IPS-18a (cell line): Measurements from ENCODE around the gene PTPN14.

ENCODE experiments used
- H3K27ac ChIP-seq: one replicate; pipeline ENCODE4 v1.5.1; 2013; ENCODE audit warnings: low read length
- H3K27me3 ChIP-seq: one replicate; pipeline ENCODE4 v1.6.1; 2013; ENCODE audit warnings: mild to moderate bottlenecking, low read length; ENCODE audit not compliant: control insufficient read depth, insufficient read depth
- H3K36me3 ChIP-seq: one replicate; pipeline ENCODE4 v1.6.1; 2013; ENCODE audit warnings: low read depth, low read length; ENCODE audit not compliant: control insufficient read depth
- H3K4me1 ChIP-seq: one replicate; pipeline ENCODE4 v1.6.1; 2013; ENCODE audit warnings: low read depth, low read length; ENCODE audit not compliant: control insufficient read depth
- H3K4me3 ChIP-seq: one replicate; pipeline ENCODE4 v1.5.1; 2013; ENCODE audit warnings: low read length
- H3K9ac ChIP-seq: one replicate; pipeline ENCODE4 v1.6.1; 2013; ENCODE audit warnings: mild to moderate bottlenecking, low read length, moderate library complexity
- H3K9me3 ChIP-seq: one replicate; pipeline ENCODE4 v1.6.1; 2013; ENCODE audit warnings: low read depth, low read length; ENCODE audit not compliant: control insufficient read depth

The PTPN14 gene

DNA sequence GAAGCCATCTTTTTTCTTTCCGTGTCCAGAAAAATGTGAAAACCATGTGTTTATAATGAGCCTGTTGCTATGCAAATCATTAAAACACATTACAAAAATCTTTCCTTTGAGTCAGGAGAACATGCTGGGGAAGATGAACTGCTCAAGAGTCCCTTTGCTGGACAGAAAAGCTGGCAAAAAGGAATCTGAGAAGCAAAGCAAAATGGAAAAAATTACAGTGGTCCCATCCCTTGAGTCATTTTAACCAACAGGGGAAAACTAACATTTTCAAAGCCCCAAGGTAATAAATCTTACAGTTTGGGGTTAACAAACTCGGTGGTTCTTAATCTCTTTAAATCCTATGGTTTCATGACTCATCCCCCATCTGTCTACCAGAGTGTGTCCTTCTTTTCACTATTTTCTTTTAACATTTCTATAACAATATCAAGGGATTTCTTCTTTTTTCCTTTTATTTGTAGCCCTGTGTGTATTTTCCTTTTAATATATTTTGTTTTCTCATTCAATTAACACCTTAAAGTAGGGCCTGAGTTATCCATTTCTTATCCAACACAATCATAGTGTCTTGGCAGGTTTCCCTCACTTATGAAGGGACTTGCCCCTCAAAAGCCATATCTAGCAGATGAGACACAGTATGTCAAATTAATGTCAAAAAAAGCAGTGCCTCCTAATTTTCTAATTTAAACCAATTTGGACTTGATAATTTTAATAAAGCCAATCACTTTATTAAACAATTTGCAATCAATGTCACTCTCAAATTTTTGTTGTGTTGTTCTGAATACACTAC lies 105.4 kb downstream of the PTPN14 start:
- Histone ChIP-seq H3K9ac (no peak overlapping the region), H3K4me1 (peaks cover 47% of the 10 kb centered on the region)

DNA sequence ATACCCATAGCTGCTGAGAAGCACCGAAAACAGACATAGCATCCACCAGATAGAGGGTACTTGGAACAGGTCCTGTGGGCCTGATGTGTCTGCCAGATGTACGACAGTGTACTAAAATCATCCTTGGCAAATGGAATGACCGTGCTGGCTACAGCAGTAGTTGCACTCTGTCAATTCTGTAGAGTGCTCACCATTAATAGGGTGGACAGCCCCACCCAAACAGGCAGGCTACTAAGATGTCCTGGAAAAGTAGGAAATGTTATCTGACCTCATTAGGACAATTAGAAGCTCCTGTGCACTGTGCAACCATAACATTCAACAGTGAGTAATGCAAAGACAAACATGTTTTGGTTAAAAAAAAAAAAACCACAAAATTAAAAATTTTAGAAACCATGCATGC lies 106.2 kb downstream of the PTPN14 start:
- no peaks in the 10 kb centered on the region for H3K36me3 ChIP-seq
- H3K9me3 ChIP-seq, result no peaks in the 10 kb centered on the region
- H3K27me3 ChIP-seq, result no peaks in the 10 kb centered on the region
- peaks cover 55% of the 10 kb centered on the region for H3K4me1 ChIP-seq
- no peak overlapping the region for H3K9ac ChIP-seq
- no peak overlapping the region for H3K27ac ChIP-seq
- no peak overlapping the region for H3K4me3 ChIP-seq

More for the DNA sequence above, 105.4 kb downstream of the PTPN14 start:
- H3K9me3 ChIP-seq, result no peaks in the 10 kb centered on the region
- no peak overlapping the region for H3K4me3 ChIP-seq
- no peaks in the 10 kb centered on the region for H3K27me3 ChIP-seq
- H3K36me3 ChIP-seq, result no peaks in the 10 kb centered on the region
- H3K27ac ChIP-seq, result peak overlapping the region; percentile 34

DNA sequence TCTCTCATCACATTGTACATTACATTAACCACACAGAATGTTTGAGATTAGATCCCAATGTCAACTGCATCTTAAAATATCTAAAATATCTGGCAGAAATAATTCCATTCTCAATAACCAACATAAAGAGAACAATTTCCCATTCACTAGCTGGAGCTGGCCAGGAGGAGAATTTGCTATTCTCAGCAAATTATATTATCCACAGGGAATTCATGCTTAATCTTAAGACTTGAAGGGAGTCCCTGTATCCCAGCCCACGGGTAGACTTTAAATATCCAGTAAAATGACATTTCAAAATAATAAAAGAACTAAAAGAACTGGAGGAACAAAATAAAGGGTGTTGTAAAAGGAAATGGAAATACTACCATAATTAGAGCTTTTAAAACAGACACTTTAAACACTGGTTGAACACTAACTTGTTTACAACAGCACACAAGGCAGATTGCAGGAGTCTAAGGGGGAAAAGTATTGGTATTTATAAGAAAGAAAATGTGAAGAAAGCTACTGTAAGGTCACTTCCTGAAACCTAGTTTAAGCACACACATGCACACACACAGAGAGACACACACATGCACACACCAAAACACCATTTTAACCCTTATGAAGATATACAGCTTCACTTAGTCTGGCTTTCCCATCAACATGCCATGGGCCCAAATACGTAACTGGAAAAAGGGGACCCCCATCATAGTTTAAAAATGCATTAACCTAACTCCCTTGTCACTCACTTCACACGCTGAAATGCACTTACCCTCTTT lies 107.0 kb downstream of the PTPN14 start:
- no peaks in the 10 kb centered on the region for H3K27me3 ChIP-seq
- H3K9ac ChIP-seq, result no peak overlapping the region
- H3K4me1 ChIP-seq, result peaks cover 64% of the 10 kb centered on the region
- H3K36me3 ChIP-seq, result no peaks in the 10 kb centered on the region
- H3K27ac ChIP-seq, result no peak overlapping the region
- no peak overlapping the region for H3K4me3 ChIP-seq
- H3K9me3 ChIP-seq, result no peaks in the 10 kb centered on the region

DNA sequence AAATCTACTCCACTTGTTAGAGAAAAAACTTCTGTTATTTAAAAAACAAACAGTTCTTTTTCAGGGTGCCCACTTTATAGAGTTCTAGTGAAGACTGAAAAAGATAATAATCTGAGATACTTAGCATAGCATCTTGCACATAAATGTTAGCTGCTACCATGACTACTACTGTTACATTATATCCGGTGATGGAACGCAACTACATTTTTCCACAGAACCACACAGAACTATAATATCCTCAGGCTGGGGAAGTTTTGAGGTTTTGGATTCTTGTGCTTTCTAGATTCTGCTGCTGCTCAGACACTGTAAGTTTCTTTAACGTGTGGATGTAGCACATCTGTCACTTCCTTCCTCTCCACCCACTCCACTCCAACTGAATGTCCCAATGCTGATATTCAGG lies 110.3 kb downstream of the PTPN14 start:
- H3K27me3 ChIP-seq, result no peaks in the 10 kb centered on the region
- no peak overlapping the region for H3K9ac ChIP-seq
- no peaks in the 10 kb centered on the region for H3K36me3 ChIP-seq
- no peak overlapping the region for H3K4me3 ChIP-seq
- no peaks in the 10 kb centered on the region for H3K9me3 ChIP-seq
- H3K27ac ChIP-seq, result peak overlapping the region; percentile 35
- peaks cover 56% of the 10 kb centered on the region for H3K4me1 ChIP-seq

DNA sequence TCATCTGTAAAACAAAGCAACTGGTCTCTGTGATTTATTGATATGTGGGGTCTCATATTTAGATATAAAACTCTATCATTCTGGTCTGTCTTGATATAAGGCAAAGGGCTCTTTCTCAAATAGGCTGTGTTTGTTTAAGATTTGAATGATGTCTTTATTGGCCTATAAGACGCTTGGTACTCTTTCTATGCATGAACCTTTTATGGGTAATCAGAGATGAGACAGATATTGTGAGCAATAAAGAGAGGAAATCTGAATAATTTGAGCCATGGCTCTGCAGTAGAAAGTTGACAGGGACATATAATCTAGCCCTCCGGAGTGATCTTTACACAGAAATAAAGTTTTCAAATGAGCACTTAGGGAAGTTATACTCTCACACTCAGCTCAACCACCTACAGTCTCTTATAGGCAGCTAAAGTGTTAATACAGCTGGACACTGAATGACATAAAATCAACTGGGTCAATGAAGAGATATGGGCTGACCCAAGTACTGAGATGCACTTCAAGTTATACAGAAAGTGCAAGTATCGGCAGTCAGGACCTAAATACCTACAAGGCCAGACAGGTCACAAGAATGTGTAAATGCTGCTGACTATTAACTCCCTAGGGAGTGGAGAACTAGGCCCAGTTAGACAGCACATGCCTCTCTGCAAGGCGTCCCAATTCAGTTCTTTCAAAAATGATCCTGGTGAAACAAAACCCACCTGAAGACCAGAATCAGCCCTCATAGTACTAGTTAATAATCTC lies 111.0 kb downstream of the PTPN14 start:
- Histone ChIP-seq H3K9me3 (no peaks in the 10 kb centered on the region), H3K27me3 (no peaks in the 10 kb centered on the region), H3K4me1 (peaks cover 50% of the 10 kb centered on the region), H3K36me3 (no peaks in the 10 kb centered on the region), H3K27ac (peak overlapping the region; percentile 35), H3K9ac (no peak overlapping the region), H3K4me3 (peak overlapping the region; percentile 25)

DNA sequence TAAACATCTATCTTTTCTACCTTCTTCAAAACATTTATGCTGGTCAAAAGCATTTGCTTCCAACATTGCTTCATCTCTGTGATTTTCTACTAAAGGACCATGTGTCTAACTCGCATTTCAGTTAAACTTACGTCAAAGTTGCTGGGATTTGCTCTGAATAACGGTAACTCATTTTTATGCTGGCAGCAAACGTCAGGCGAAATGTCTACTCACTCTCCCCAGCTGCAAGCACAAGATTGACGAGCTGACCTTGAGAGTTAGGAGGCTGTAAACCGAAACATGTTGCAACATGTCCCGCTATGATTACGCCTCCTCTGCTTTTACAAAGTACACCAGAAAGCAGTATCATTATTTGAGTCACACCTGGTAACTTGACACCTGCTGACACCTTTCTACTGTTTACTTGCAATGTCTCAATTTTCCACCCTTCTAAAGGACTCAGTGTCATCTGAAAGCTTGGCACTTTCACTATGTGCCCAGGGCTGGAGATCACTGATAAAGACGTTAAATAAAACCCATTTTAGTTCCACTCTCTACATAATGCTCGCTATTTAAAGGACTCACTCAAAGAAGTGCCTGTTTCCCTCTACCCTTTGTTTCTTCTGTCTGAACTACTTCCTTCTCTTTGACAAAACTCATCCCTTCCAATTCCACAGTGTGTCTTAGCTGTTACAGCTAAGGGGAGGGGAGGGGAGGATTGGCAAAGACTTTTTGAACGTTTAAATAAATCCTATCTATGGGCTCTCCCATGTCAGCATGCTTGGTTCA lies 111.9 kb downstream of the PTPN14 start:
- Histone ChIP-seq H3K27ac (peak overlapping the region; percentile 3), H3K4me1 (peaks cover 47% of the 10 kb centered on the region), H3K9ac (no peak overlapping the region), H3K27me3 (no peaks in the 10 kb centered on the region), H3K9me3 (no peaks in the 10 kb centered on the region), H3K4me3 (no peak overlapping the region), H3K36me3 (no peaks in the 10 kb centered on the region)

DNA sequence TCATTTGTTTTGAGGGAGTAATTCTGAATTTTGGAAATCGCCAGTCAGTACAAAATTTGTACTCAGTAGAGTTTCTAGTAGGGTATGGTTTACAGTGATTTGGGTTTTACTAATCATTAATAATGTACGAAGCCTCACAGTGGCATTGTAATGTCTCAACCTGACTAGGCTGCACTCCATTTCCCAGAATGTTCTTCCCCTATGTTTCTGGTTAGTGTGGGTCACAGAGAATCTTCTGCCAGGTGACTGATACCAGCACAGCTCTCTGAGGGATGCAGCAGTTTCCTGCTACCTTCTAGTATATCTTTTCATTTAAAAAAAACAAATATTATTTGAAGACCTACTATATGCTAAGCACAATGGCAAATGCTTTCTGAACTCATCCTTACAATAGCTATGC lies 112.9 kb downstream of the PTPN14 start:
- Histone ChIP-seq H3K27me3 (no peaks in the 10 kb centered on the region), H3K27ac (no peak overlapping the region), H3K4me1 (peaks cover 44% of the 10 kb centered on the region), H3K9ac (no peak overlapping the region), H3K9me3 (no peaks in the 10 kb centered on the region), H3K4me3 (no peak overlapping the region), H3K36me3 (no peaks in the 10 kb centered on the region)

DNA sequence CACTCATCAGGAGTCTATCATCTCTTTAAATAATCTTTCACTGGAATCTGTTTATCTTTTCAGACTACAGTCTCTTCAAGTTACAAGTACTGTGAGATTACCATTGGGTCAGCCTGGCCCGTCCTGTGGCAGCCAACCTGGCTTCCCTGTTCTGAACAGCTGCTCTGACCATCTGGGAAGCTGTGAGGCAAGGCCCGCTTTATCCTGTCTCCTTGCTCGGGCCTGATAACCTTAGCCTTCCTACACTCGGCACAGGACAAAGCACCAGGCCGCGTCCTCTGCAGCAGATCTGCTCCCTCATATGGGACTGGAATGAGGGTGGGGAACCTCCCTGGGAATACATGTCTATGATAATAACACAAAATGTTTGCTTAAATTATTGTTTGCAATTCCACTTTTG lies 113.3 kb downstream of the PTPN14 start:
- Histone ChIP-seq H3K9me3 (no peaks in the 10 kb centered on the region), H3K4me1 (peaks cover 42% of the 10 kb centered on the region), H3K36me3 (no peaks in the 10 kb centered on the region), H3K27me3 (no peaks in the 10 kb centered on the region), H3K9ac (no peak overlapping the region), H3K27ac (no peak overlapping the region), H3K4me3 (no peak overlapping the region)

DNA sequence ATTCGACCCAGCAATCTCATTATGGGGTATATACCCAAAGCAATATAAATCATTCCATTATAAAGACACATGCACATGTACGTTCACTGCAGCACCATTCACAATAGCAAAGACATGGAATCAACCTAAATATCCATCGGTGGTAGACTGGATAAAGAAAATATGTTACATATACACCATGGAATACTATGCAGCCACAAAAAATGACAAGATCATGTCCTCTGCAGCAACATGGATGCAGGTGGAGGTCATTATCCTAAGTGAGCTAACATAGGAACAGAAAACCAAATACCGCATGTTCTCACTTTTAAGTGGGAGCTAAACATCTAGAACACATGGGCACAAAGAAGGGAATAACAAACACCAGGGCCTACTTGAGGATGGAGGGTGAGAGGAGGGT lies 115.5 kb downstream of the PTPN14 start:
- Histone ChIP-seq H3K9me3 (no peaks in the 10 kb centered on the region), H3K4me1 (peaks cover 26% of the 10 kb centered on the region), H3K9ac (no peak overlapping the region), H3K4me3 (no peak overlapping the region), H3K36me3 (no peaks in the 10 kb centered on the region), H3K27ac (no peak overlapping the region), H3K27me3 (no peaks in the 10 kb centered on the region)

DNA sequence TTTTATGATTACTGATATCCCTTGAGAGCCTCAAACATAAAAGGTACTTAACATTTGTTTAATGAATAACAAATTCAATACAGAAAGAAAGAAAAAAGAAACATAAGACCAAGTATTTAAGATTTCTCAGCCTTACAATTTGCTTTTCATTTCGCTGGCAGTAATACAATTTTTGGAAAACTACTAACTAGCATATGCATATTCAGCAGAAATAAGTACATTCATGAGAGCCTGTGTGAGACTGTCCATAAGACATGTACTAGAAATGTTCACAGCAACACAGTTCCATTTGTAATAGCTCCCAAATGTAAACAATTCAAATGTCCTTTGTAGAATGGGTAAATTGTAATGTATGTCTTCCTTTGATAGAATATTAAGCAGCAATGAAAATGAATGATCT lies 119.2 kb downstream of the PTPN14 start:
- H3K4me3 ChIP-seq, result no peak overlapping the region
- H3K9me3 ChIP-seq, result no peaks in the 10 kb centered on the region
- no peak overlapping the region for H3K27ac ChIP-seq
- H3K4me1 ChIP-seq, result peaks cover 9% of the 10 kb centered on the region
- no peaks in the 10 kb centered on the region for H3K36me3 ChIP-seq
- no peaks in the 10 kb centered on the region for H3K27me3 ChIP-seq
- H3K9ac ChIP-seq, result no peak overlapping the region
